NCI-H187 treated with DMSO at 0.1 percent for 48 hours (cell line): ENCODE data around the gene UBA52.
"Not testable (repeated sequence)": the region's sequence is repeated elsewhere in the genome, so short reads cannot be mapped to it uniquely, and the experiment has no call there.

Source experiments
- DNase-seq: peaks from one replicate; lab custom pipeline; 2025; lab: John Stamatoyannopoulos, UW

Gene UBA52

GRCh38 chr19:18557411-18558201, 14.1 kb upstream of the UBA52 start, which contains the start of gene KXD1:
Gene KXD1, plus strand, starts transcription at chr19:18557870. Its CDS starts 4,187 bp downstream, at chr19:18562057.
- peak; percentile 70 for DNase-seq

GRCh38 chr19:18558202-18558555, 13.5 kb upstream of the UBA52 start:
- DNase-seq: no peak

GRCh38 chr19:18558604-18559003, 13.1 kb upstream of the UBA52 start:
- no peak for DNase-seq

GRCh38 chr19:18559685-18560084, 12.0 kb upstream of the UBA52 start:
- no peak for DNase-seq

GRCh38 chr19:18562086-18562485, 9.6 kb upstream of the UBA52 start:
- DNase-seq: no peak

GRCh38 chr19:18566953-18567352, 4.7 kb upstream of the UBA52 start:
- DNase-seq: no peak

- DNase-seq: no peak
Measured at GRCh38 chr19:18568367-18568766, 3.3 kb upstream of the UBA52 start.

GRCh38 chr19:18574691-18575291, 3.1 kb downstream of the UBA52 start:
- DNase-seq: no peak

GRCh38 chr19:18576383-18576782, 4.7 kb downstream of the UBA52 start:
- no peak for DNase-seq

- no peak for DNase-seq
Measured at GRCh38 chr19:18577365-18577914, 5.8 kb downstream of the UBA52 start.

GRCh38 chr19:18580311-18580710, 8.7 kb downstream of the UBA52 start:
- no peak for DNase-seq

GRCh38 chr19:18586306-18586705, 14.6 kb downstream of the UBA52 start:
- DNase-seq: no peak

- DNase-seq: no peak
Measured at GRCh38 chr19:18587561-18587960, 15.9 kb downstream of the UBA52 start.

- DNase-seq: no peak
Measured at GRCh38 chr19:18587962-18588610, 16.4 kb downstream of the UBA52 start.

- DNase-seq: no peak
Measured at GRCh38 chr19:18588611-18589379, 17.1 kb downstream of the UBA52 start, which contains the start of gene REX1BD. Gene REX1BD, plus strand, starts transcription at chr19:18588798. Its CDS starts 4 bp downstream, at chr19:18588802.

- DNase-seq: no peak
Measured at GRCh38 chr19:18589380-18590272, 18.0 kb downstream of the UBA52 start.

GRCh38 chr19:18590273-18591272, 18.9 kb downstream of the UBA52 start:
- no peak for DNase-seq

GRCh38 chr19:18591735-18592385, 20.2 kb downstream of the UBA52 start:
- no peak for DNase-seq

- DNase-seq: not testable (repeated sequence)
Measured at GRCh38 chr19:18592732-18593131, 21.1 kb downstream of the UBA52 start.
